GM21786 (cell line): ENCODE measurements around the gene LMBRD1.
"Not testable (repeated sequence)": the region's sequence is repeated elsewhere in the genome, so short reads cannot be mapped to it uniquely, and the experiment has no call there.

Experiments used
- ATAC-seq: cut with Tn5 transposase; IDR thresholded peaks from one replicate; pipeline ENCODE4 v1.9.1; 2021; ENCODE audit not compliant: unreplicated experiment

LMBRD1 gene

GRCh38 chr6:69796642-69797390 is at the start of gene LMBRD1:
Gene LMBRD1 (minus strand): TSS chr6:69797010. CDS start chr6:69796881, 129 bp downstream.
- ATAC-seq: peak; percentile 93

GRCh38 chr6:69846312-69846711 is 49.5 kb upstream of the LMBRD1 start:
- no peak for ATAC-seq

GRCh38 chr6:69843189-69843588 is 46.4 kb upstream of the LMBRD1 start:
- no peak for ATAC-seq

- no peak for ATAC-seq
Measured at GRCh38 chr6:69841862-69842261, 45.1 kb upstream of the LMBRD1 start.

GRCh38 chr6:69835414-69836179 is 38.8 kb upstream of the LMBRD1 start:
- peak; percentile 84 for ATAC-seq

GRCh38 chr6:69832558-69832957 is 35.7 kb upstream of the LMBRD1 start:
- ATAC-seq: no peak

- no peak for ATAC-seq
Measured at GRCh38 chr6:69827276-69827893, 30.6 kb upstream of the LMBRD1 start.

- ATAC-seq: no peak
Measured at GRCh38 chr6:69825904-69826303, 29.1 kb upstream of the LMBRD1 start.

GRCh38 chr6:69824355-69824754 is 27.5 kb upstream of the LMBRD1 start:
- ATAC-seq: not testable (repeated sequence)

GRCh38 chr6:69820438-69820837 is 23.6 kb upstream of the LMBRD1 start:
- no peak for ATAC-seq

GRCh38 chr6:69820018-69820417 is 23.2 kb upstream of the LMBRD1 start:
- no peak for ATAC-seq

- ATAC-seq: no peak
Measured at GRCh38 chr6:69819138-69819537, 22.3 kb upstream of the LMBRD1 start.

- no peak for ATAC-seq
Measured at GRCh38 chr6:69818223-69818930, 21.6 kb upstream of the LMBRD1 start.

GRCh38 chr6:69817358-69817757 is 20.5 kb upstream of the LMBRD1 start:
- ATAC-seq: no peak

- no peak for ATAC-seq
Measured at GRCh38 chr6:69816569-69816968, 19.8 kb upstream of the LMBRD1 start.

GRCh38 chr6:69816026-69816425 is 19.2 kb upstream of the LMBRD1 start:
- ATAC-seq: peak; percentile 73

- ATAC-seq: peak; percentile 44
Measured at GRCh38 chr6:69813508-69813907, 16.7 kb upstream of the LMBRD1 start.

GRCh38 chr6:69812746-69813427 is 16.1 kb upstream of the LMBRD1 start:
- ATAC-seq: peak; percentile 0

- ATAC-seq: no peak
Measured at GRCh38 chr6:69802995-69803394, 6.2 kb upstream of the LMBRD1 start.

- ATAC-seq: no peak
Measured at GRCh38 chr6:69801711-69802110, 4.9 kb upstream of the LMBRD1 start.

- ATAC-seq: no peak
Measured at GRCh38 chr6:69801225-69801624, 4.4 kb upstream of the LMBRD1 start.
